Small intestine (tissue), 7 donors: ENCODE measurements around the gene PTGFRN. TPM values are rescaled to one million over a fixed set of nuclear protein-coding genes. Genes with fewer than 3 reads are reported as not detected.
"Not testable (repeated sequence)": the region's sequence is repeated elsewhere in the genome, so short reads cannot be mapped to it uniquely, and the experiment has no call there.

ENCODE experiments used
- DNase-seq, 2 donors: peaks; one replicate each; pipeline versions ENCODE4 v3.0.0 to v3.0.0-alpha.2; 2013
- FAIRE-seq: peaks from 2 replicates; lab custom pipeline; 2012; peaks lifted over from hg19 to GRCh38; lab: Jason Lieb, UNC
- H3K27ac ChIP-seq, 3 donors: one replicate each; pipeline ENCODE4 v1.5.1; 2013; ENCODE audit warnings: low read length in 2 of 3, mild to moderate bottlenecking in 2 of 3, control low read depth in 1 of 3, inconsistent platforms in 1 of 3, low read depth in 1 of 3, moderate library complexity in 1 of 3
- H3K27me3 ChIP-seq, 3 donors: one replicate each; pipeline ENCODE4 v1.6.1; 2013; ENCODE audit warnings: low read length in 3 of 3, inconsistent platforms in 1 of 3; ENCODE audit not compliant: control insufficient read depth in 3 of 3, insufficient read depth in 3 of 3
- H3K36me3 ChIP-seq, 3 donors: one replicate each; pipeline ENCODE4 v1.6.1; 2013; ENCODE audit warnings: low read length in 3 of 3, inconsistent platforms in 1 of 3, low read depth in 1 of 3, mild to moderate bottlenecking in 1 of 3, moderate library complexity in 1 of 3; ENCODE audit not compliant: control insufficient read depth in 3 of 3, insufficient read depth in 2 of 3
- H3K4me1 ChIP-seq, 3 donors: one replicate each; pipeline ENCODE4 v1.6.1; 2013; ENCODE audit warnings: low read length in 2 of 3, inconsistent platforms in 1 of 3, low read depth in 1 of 3, mild to moderate bottlenecking in 1 of 3, moderate library complexity in 1 of 3; ENCODE audit not compliant: control insufficient read depth in 3 of 3, insufficient read depth in 2 of 3
- H3K4me3 ChIP-seq, 3 donors: one replicate each; pipeline ENCODE4 v1.5.1; 2013; ENCODE audit warnings: low read length in 3 of 3, control low read depth in 1 of 3, inconsistent platforms in 1 of 3, low read depth in 1 of 3, mild to moderate bottlenecking in 1 of 3, moderate library complexity in 1 of 3
- H3K9me3 ChIP-seq, 2 donors: one replicate each; pipeline ENCODE4 v1.6.1; 2013; ENCODE audit warnings: low read depth in 1 of 2, low read length in 1 of 2; ENCODE audit not compliant: control insufficient read depth in 2 of 2, insufficient read depth in 1 of 2
- WGBS, 3 donors: extraction: QIAGEN DNeasy Blood & Tissue Kit; methylation state at CpG; one replicate each; pipeline ENCODE4 v1.1.7; 2013; 5-methylcytosine and 5-hydroxymethylcytosine counted together
- polyA plus RNA-seq, 4 donors: library from polyadenylated mRNA; stranded (reverse) in 3 of 4; unstranded in 1 of 4; fragments of 200-250 nt in 3 of 4; fragments of 120-200 nt in 1 of 4; gene quantifications; one replicate each; pipeline versions ENCODE4 v1.2.1 to v1.2.3, GENCODE V29; 2013
- donor health status: healthy with polysubstance abuse.
- donor health status: control.
- donor health status: control.
- donor health status: Bipolar disorder and iron deficiency.
- donor health status: healthy.

PTGFRN gene
- polyA plus RNA-seq, 4 donors = 12.7 to 26.9 (median 19.2) TPM

GRCh38 chr1:116871779-116872146, 38.0 kb upstream of the PTGFRN start:
- H3K27me3 ChIP-seq = no peaks in the 10 kb centered on the region
- H3K4me1 ChIP-seq = peaks cover 0 to 8% (median 0%) of the 10 kb centered on the region in 3 donors
- no peak overlapping the region for H3K27ac ChIP-seq
- peaks cover 0 to 16% of the 10 kb centered on the region in 2 donors for H3K9me3 ChIP-seq
- DNase-seq (no peak), FAIRE-seq (no peak)
- no peaks in the 10 kb centered on the region for H3K36me3 ChIP-seq
- 76 to 81% (median 77%) methylated on average over 4 of the region's 4 CpGs for WGBS, 3 donors
- H3K4me3 ChIP-seq = no peak overlapping the region

- H3K9me3 ChIP-seq = no peaks in the 10 kb centered on the region
- H3K4me3 ChIP-seq = no peak overlapping the region
- 67 to 71% (median 67%) methylated on average over 6 of the region's 6 CpGs for WGBS, 3 donors
- H3K27me3 ChIP-seq = no peaks in the 10 kb centered on the region
- DNase-seq (no peak), FAIRE-seq (no peak)
- H3K27ac ChIP-seq = no peak overlapping the region
- H3K36me3 ChIP-seq = no peaks in the 10 kb centered on the region
- peaks cover 0 to 14% (median 5%) of the 10 kb centered on the region in 3 donors for H3K4me1 ChIP-seq
These were observed 35.9 kb upstream of the PTGFRN start for GRCh38 chr1:116873680-116874271.

- Histone ChIP-seq H3K9me3 (no peaks in the 10 kb centered on the region), H3K36me3 (no peaks in the 10 kb centered on the region), H3K27ac (no peak overlapping the region), H3K4me1 (peaks cover 0 to 17% (median 7%) of the 10 kb centered on the region in 3 donors), H3K4me3 (no peak overlapping the region), H3K27me3 (no peaks in the 10 kb centered on the region)
- DNase-seq (no peak), FAIRE-seq (no peak)
- 79 to 98% (median 91%) methylated on average over 6 of the region's 6 CpGs for WGBS, 3 donors
These were observed 34.9 kb upstream of the PTGFRN start for GRCh38 chr1:116874733-116875249.

GRCh38 chr1:116875391-116875790, 34.3 kb upstream of the PTGFRN start:
- Histone ChIP-seq H3K27me3 (no peaks in the 10 kb centered on the region), H3K27ac (no peak overlapping the region), H3K36me3 (no peaks in the 10 kb centered on the region), H3K4me1 (peaks cover 0 to 12% (median 7%) of the 10 kb centered on the region in 3 donors), H3K9me3 (no peaks in the 10 kb centered on the region), H3K4me3 (no peak overlapping the region)
- FAIRE-seq (no peak), DNase-seq (no peak)
- WGBS, 3 donors = 87 to 90% (median 89%) methylated on average over 14 of the region's 14 CpGs

GRCh38 chr1:116875946-116876345, 33.8 kb upstream of the PTGFRN start:
- H3K27me3 ChIP-seq, H3K27ac ChIP-seq, DNase-seq, H3K4me1 ChIP-seq, H3K9me3 ChIP-seq, H3K36me3 ChIP-seq, FAIRE-seq, H3K4me3 ChIP-seq: not testable (repeated sequence)
- 93 to 95% (median 94%) methylated on average over 6 of the region's 6 CpGs for WGBS, 3 donors

DNA sequence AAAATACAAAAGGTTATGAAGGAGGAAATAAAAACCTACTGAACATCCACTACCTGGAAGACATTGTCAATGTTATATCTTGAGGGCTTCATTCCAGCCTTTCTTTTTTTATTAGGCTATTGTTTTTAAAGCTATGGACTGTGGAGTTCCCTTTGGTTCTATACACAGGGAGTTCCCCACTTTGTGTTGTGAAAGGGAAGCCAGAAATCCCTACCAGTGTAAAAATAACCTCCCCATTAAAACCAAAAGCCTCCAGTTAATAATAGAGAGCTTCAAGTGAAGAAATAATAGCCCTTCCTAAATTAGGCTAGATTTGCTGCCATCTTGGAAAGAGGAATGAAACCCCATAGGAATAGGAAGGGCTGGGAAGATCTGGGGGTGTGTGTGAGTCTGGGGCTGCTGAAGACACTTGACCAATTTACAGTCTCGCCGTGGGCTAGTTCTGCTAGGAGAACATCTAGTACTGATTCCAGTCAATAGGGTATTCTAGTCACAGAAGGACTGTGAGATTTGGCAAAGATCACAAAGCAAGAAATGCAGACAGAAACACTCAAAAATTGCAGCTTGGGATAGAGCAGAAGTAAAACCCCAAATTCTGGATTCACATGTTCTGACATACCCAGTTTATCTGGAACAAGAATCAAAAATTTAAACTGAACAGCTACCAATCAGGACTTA, 32.4 kb upstream of the PTGFRN start:
- H3K27me3 ChIP-seq = no peaks in the 10 kb centered on the region
- 63 to 86% (median 73%) methylated on average over 2 of the region's 2 CpGs for WGBS, 3 donors
- no peak overlapping the region for H3K4me3 ChIP-seq
- H3K4me1 ChIP-seq = peaks cover 0 to 9% (median 7%) of the 10 kb centered on the region in 3 donors
- DNase-seq (no peak), FAIRE-seq (no peak)
- no peaks in the 10 kb centered on the region for H3K9me3 ChIP-seq
- no peak overlapping the region for H3K27ac ChIP-seq
- H3K36me3 ChIP-seq = no peaks in the 10 kb centered on the region

DNA sequence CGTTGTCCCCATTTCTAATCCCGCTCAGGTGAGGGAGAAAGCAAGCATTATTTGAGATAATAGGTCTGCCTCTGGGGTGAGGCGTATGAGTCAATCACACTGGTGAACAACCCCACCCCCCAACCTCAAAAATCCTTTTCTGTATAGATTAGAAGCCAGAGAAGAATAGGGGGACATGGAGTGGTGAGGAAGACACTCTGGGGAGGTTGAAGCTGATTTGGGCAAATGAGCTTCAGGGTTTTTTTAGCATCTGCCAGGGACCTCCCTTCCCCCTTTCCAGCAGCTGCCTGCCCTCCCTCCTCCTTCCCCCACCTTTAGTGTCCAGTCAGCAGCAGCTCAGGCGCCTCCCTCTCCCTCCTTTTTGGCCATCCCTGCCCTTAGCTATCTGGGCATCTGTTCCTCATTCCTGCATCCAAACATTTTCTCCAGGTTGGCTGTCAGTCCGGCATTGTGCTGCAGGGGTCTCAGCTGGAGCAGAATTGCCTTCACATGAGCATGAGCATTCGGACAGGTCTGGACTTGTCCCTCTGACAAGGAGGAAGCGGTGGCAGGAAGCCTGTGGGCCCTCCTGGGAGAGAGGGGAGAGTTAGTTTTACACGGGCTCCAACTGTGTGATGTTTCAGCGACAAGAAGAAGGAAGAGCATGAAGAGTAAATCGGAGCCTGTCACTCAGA, 30.8 kb upstream of the PTGFRN start:
- FAIRE-seq (no peak), DNase-seq (peak in 1 of 2 donors; percentile 14)
- WGBS, 3 donors = 44 to 60% (median 52%) methylated on average over 10 of the region's 10 CpGs
- peak overlapping the region in 1 of 3 donors; percentile 12 for H3K4me3 ChIP-seq
- H3K27me3 ChIP-seq = no peaks in the 10 kb centered on the region
- peaks cover 0 to 9% (median 7%) of the 10 kb centered on the region in 3 donors for H3K4me1 ChIP-seq
- no peaks in the 10 kb centered on the region for H3K9me3 ChIP-seq
- no peak overlapping the region for H3K27ac ChIP-seq
- H3K36me3 ChIP-seq = no peaks in the 10 kb centered on the region

DNA sequence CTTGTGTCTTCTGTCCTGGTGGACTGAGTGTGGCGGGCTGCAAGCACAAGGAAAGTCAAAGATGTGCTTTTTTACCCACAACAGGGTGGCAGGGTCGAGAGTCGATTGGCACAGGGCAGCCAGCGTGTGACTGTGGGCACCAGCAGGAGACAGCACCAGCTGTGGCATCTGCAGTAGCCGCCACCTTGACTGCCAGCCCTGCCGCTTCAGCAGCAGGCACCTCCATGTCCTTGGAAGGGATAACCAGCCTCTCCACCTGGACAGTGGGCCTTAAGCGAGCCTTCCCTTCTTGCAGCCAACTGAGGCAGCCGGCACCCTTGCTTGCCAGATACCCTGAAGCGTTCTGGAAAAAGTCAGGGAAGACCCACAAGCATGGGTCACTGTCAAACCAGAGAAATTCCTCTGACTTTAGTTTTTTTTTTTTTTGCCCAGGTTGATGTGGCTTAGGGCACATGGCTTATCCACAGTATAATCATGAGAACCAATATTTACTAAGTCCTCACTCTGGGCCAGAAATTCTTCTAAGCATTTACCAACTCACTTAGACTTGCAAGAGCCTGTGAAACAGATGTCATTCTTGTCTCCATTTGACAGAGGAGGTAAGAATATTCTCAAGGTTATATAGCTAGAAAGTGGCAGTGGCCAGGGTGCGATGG, 30.1 kb upstream of the PTGFRN start:
- DNase-seq = no peak
- Histone ChIP-seq H3K4me1 (peaks cover 0 to 9% (median 7%) of the 10 kb centered on the region in 3 donors), H3K36me3 (no peaks in the 10 kb centered on the region), H3K27ac (no peak overlapping the region), H3K27me3 (no peaks in the 10 kb centered on the region), H3K9me3 (no peaks in the 10 kb centered on the region), H3K4me3 (no peak overlapping the region)
- FAIRE-seq = no peak
- 88 to 93% (median 91%) methylated on average over 10 of the region's 10 CpGs for WGBS, 3 donors
